NCI-H146 treated with DMSO at 0.1 percent for 48 hours (cell line): ENCODE measurements around the gene PTPRU.
"Not testable (repeated sequence)": the region's sequence is repeated elsewhere in the genome, so short reads cannot be mapped to it uniquely, and the experiment has no call there.

ENCODE experiments used
- DNase-seq: peaks from one replicate; lab custom pipeline; 2025; ENCODE audit not compliant: unreplicated experiment; lab: John Stamatoyannopoulos, UW

Gene PTPRU

DNA sequence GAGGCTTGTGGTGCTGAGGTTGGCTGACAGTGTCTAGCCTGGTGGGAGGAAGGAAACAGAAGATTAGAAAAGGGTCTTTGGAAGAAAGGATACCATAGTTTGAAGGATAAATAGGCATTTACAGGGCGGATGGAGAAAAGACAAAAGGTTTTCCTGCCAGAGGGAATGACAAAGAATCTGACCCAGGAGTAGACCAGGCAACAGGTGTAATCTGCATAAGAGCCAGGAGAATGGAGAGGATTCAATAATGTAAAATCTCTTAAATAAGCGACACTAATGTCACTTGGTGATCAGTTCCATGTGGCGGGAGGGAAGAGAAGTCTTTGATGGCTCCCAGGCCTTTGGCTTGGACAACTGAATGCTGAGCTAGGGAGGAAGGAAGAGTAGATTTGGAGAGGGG, 15.0 kb upstream of the PTPRU start:
- DNase-seq: no peak

DNA sequence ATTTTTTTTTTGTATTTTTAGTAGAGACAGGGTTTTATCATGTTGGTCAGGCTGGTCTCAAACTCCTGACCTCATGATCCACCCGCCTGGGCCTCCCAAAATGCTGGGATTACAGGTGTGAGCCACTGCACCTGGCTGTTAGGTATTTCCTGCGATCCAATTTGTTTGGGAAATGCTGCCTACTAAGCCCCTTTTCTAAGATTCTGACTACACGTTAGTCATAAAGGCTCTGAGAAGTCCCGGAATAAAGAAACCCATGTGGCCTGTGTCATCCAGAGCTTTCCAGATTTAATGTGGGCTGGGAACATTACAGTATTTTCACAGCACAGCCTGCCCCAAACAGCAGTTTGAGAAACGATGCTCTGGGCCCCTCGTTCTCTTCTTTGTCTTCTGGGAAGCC, 14.1 kb upstream of the PTPRU start:
- not testable (repeated sequence) for DNase-seq

DNA sequence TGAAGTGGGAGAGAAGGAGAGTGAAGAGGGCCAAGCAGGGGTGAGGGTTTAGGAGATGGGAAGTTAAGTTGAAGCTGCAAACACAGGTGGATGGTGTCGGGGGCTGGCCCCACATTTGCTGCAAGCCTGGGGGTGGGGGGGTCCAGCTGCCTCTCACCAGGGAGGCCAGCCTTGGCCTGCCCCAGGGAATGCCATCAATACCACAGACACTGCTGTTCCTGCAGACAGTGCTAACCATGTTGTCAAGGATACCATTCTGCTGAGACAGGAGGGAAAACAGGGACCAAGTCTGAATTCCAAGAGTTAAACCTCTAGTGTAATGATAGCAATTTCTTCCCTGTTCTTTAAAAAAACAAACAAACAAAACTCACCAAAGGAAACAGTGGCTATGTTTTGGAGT, 13.6 kb upstream of the PTPRU start:
- DNase-seq: no peak

DNA sequence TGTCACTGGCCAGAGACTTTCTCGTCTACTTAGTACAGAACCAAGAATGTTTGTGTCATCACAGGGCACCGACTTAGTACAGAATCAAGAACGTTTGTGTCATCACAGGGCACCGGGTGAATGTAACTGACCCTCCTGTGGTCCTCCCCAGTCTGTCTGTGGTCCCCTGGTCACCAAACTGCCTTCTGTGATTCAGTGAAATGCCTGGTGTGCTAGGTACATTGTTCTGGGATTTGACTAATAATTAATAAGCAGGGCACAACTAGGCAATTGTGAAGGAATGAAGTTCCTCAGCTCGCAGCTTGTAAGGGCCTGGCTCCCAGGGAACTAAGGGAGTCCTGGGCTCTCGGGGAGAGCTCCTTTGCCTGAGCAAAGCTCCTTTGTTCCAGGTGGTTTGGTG, 12.8 kb upstream of the PTPRU start:
- no peak for DNase-seq

DNA sequence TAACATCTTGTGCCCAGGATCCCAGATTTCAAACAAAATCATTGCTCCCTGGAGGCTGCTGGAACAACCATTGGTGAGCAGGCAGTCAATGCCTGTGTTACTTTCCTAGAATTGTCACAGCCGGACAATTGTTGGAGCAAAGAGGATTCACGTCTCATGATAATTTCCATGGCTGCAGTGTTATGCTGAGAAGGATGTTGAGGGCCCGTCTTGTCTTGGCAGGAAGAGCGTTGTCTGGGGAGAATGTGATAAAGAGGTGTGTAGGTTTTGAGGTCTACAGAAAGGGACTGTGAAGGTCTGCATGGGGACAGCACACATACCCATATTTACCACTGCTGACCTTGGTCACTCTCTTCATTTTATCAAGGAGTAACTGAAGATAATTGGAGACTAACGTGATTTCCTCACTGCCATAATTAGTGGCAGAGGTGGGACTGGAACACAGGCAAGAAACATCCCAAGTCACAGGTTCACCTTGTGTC, 11.9 kb upstream of the PTPRU start:
- DNase-seq: no peak

DNA sequence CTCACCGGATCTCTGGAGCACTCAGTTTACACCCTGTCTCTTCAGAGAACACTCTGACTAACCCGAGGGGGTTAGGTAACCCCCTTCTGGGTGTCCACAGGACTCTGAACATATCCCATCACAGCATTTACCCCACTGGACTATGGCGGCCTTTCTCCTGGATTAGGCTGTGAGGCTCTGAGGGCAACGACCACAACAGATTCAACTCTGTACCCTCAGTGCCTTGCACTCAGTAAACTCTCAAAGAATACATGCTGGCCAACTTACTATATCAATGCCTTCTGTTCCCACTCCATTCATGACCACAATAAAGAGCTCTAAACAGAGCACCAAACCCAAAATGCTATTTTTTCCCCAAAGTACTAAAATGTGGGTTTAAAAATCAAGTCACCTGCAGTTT, 11.0 kb upstream of the PTPRU start:
- DNase-seq: no peak

DNA sequence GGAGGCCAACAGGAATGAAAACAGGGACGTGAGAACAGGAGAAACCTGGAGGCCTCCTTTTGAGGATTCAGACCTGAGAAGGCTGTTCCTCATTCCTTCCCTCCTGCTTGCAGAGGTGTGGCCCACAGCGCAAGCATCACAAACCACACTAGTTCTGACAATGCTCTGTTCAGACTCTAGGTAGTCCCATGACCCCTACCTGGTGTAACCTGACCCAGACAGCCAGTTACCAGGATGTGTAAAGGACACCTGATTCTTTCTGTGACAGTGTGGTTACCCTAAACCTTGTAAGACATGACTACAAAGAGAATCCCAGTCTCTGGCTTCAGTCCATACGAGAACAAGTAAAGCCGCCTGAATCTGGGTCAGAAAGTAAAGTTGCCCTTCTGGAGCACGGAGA, 8.8 kb upstream of the PTPRU start:
- DNase-seq: no peak

DNA sequence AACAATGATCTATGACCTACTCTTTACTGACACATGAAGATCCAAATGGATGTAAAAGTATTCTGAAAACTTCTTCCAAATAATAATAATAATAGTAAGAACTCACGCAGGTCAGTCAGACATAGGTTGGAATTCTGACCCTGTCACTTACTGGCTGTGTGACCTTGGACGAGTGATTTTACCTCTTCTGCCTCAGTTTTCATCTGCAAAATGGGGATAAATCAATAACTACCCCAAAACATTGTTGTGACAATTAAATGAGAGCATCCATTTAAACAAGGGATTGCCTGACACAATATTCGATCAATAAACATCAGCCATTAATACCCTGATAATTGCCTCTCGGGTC, 6.1 kb upstream of the PTPRU start:
- no peak for DNase-seq

DNA sequence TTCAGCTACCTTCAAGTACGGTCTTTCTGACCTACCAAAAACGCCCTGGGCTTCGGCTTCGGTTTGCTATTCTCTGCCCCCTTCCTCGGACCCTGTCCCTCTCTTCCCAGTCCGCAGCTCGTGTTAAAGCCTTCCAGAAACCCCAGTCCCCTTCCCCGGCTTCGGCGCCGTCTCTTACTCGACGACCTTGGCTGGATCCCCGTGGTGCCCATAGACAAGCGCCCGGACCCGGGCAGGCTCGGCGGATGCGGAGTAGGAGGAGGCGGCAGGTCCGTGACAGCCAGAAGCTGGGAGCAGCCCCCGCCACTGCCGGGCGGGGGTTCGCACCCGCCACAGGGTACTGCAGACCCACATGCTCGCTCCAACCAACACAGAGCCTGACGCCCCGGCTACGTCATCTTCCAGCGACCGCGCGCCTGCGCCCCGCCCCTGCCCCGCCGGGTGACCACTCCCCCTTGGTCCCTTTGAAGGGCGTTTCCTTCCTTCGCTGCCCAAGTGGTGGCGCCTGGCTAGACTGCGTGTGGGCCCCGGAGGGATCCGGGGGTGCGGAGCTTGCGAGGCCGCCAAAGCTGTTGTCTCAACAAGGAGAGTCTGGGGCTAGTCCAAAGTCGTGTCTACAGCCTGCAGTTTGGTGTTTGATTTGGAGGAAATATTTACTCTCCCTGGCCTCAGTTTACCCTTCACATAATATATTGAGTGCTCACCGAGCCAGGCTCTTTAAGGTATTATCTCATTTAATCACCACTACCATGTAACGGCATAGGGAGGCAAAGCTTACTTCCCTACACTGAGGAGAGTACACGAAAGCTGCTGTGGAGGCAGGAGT, 5.6 kb upstream of the PTPRU start, which contains the start of gene MECR:
Gene MECR (minus strand): TSS at position 382 of the 826 bp plus-strand sequence. CDS start 28 bp downstream, at position 354.
- peak; percentile 67 for DNase-seq

DNA sequence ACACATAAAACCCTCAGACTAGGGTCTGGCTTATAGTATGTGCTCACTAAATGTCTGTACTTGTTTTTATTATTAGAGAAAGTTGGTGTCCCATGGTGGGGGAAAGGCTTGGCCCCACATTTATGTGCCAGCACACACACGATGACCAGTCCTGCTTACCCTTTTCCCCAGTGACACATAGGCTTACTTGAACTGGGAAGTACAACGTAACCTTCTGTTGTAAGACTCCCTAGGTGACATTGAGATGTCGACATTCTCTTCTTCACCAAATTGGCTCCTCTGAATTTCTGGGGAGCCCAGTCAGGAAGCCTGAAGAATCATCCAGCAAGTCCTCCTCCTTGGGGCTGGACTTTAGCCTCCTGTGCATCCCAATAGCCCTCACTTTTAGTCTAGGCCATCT, 3.9 kb upstream of the PTPRU start:
- no peak for DNase-seq

DNA sequence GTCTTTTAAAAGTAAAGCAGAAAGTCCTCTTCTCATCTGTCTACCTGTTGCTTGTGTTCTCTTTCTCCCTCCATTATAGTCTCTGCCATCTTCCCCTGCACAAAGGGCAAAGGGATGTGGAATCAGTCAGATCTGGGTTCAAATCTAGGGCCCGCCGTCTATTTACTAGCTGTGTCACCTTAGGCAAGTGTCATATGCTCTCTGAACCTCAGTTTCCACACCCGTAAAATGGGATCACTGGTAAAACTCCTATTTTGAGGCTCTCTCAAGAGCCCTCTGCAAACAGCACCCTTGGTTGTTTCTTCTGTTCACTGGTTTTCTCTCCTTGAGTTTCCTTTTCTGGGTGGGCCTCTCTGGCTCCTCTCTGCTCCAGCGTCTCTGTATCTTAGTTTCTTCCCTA, 2.6 kb upstream of the PTPRU start:
- DNase-seq: no peak

DNA sequence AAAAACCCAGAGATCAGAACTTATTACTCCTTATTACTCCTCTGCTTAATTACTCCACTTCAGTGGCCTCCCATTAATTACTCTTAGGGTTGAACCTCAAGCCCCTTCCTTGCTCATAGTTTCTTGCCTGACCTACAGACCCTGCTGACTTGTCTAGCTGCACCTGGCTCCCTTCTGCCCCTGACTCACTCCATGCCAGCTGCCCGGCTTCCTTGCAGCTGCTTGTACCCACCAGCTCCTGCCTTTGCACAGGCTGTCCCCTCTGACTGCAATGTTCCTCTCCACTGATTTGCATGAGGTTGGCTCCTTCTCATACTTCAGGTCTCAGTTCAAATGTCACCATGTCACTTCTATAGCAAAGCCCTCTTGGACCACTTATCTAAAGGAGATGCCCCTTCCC, 1.9 kb upstream of the PTPRU start:
- DNase-seq: no peak

DNA sequence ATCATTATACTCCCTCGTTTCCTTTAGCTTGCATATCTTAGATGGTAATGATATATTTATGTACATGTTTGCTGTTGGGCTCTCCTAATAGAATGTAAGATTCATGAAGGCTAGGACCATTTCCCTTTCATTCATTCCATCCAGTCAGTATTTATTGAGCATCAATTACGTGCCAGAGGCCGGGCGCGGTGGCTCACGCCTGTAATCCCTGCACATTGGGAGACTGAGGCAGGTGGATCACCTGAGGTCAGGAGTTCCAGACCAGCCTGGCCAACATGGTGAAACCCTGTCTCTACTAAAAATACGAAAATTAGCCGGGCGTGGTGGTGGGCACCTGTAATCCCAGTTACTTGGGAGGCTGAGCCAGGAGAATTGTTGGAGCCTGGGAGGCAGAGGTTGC, 1.4 kb upstream of the PTPRU start:
- not testable (repeated sequence) for DNase-seq

DNA sequence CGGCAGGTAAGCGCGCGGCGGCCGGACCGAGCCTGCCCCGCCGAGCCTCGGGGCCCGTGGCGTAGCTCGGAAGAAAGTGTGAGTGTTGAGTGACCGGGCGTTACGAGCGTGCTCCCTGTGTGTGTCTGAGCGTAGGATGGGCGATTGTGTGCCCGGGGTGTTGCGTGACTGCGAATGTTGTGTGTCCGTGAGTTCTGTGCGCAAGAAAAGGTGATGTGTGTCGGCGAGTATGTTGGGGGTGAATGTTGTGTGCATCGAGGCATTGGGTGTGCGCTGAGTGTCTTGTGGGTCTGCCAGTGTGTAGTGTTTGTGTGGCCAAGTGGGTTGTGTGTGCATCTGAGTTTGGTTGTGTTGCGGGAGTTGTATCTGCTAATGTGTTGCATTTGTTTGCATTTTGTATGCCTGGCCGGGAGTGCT, 398 bp downstream of the PTPRU start:
- DNase-seq: no peak

DNA sequence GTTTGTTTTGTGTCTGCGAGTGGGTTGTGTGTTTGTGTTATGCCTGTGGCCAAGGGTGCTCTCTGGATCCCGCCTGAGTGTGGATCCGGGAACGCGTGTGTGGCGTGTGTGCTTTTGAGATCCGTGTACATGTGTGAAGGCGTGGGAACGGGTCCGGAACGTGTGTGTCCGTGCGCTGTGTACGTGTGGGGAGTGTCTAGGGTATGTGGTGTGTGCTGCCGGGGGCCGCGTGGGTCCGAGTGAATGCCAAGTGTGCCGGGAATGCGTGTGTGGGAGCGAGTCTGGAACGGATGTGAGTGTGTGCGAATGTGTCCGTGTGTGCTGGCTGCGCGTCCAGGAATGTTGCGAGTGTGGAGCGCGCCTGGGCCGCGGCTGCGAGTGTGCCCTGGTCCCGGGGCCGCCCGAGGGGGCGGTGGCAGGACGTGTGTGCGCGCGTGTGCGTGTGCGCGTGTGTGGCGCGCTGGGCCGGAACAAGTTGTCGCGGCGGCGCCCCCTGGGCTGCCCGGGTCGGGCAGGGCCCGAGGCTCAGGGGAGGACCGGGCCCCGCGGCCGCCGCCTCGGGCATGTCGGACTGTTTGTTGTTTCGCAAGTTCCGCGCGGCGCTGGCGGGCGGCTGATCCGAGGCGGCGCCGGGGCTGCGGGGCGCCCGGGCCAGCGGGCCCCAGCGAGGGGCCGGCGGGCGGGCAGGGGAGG, 953 bp downstream of the PTPRU start:
- no peak for DNase-seq

DNA sequence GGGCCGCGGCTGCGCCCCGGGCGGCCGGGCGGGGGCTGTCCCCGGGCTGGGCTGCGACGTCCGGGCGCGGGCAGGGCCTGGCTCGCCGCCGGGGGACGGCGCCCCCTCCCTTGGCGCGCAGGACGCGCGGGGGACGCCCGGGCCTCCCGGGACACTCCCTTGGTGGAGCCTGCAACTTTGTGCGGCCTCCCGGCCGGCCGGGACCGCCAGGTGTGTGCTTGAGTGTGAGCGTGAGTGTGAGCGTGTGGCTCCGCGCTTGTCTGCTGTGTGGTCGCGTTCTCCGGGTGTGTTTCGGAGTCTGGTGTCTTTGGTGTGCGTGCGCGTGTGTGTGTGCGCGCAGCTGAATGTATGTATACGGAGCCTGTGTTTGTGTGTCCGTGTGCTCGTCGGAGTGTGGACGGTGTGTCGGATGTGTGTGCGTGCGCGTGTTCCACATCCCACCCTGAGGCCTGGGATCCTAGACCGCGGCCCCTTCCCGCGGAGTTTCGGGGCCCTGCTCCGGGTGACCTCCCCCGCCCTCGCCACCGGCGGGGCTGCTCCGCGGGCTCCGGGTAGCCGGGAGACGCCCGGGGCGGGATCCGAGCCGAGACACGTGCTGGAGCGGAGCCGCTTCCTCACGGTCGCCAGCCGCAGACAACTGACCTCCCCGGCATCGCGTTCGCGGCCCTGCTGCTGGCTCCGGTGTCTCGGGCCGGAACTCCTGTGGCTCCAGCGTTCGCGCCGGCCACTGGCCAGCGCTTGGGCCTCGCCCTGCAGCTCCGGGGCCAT, 1.7 kb downstream of the PTPRU start:
- no peak for DNase-seq

DNA sequence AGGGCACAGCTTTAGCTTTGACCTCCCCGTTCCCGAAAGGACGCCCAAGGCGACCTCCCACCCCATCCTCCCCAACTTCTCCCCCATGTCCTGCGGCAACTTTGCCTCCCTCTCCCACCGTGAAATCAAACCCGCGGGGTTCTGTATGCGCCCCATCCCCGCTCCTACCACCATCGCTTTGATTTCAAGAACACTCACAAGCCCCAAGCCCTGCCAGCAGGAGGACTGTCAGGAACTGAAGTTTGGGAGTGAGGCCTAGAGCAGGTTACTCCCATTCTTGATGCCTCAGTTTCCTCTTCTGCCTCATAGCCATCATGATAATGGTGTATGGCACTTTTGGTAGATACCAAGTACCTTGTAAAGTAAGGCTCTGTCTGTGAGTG, 2.3 kb downstream of the PTPRU start:
- no peak for DNase-seq

DNA sequence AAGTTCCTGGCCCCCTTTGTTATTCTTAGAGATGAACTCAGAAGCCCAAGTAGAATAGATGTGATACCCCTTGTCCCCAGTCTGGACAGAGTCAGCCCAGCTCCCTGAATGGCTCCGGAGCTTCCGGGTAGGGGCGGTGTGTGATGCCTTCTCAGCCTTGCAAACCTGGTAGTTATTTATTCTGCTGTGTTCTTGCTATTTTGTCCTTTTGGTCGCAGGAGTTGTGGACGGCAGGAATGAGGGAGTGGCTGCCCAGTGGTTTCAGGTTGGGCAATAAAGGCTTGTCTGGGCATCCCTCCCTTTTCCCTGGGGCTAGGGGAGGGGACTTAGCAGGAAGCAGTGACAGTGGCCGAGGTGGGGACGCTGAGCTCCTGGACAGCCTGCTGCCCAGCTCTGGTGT, 2.8 kb downstream of the PTPRU start:
- DNase-seq: no peak

DNA sequence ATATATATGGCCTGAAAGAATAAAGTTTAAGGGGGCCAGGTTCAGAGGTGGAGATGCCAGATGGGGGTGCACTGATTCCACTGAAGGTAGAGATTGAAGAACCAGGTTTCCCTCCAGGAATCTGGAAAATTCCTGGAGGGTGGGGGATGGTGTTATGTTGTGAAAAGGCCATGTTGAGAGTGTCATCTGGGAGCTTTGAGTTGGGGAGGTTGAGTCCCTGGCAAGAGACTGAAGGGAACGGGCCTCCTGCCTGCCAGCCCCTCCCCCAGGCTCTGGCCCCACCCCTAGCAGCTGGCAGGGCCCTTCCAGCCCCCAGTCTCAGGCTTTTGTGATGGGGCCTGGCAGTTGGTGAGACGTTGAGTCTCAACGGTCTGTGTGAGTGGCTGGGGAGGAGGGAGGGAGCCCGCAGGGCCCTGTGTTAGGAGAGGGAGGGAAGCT, 4.1 kb downstream of the PTPRU start:
- DNase-seq: no peak

DNA sequence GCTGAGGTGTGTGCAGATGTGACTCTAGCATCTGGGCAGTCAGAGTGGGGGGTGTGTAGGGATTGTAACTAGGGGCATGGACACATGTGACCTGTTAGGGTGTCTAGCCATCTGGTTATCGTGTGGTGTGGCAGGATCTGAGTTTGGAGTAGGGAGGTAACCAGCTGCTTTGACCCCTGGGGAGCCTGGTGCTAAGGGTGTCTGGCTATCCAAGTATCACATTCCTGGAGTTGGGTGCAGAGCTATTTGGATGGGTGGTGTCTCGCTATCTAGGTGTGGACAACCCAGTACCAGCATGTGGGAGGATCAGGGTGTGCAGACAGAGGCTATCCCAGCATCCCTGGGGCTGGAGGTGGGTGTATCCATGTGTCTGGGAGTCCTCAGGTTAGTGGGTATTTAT, 4.7 kb downstream of the PTPRU start:
- no peak for DNase-seq

DNA sequence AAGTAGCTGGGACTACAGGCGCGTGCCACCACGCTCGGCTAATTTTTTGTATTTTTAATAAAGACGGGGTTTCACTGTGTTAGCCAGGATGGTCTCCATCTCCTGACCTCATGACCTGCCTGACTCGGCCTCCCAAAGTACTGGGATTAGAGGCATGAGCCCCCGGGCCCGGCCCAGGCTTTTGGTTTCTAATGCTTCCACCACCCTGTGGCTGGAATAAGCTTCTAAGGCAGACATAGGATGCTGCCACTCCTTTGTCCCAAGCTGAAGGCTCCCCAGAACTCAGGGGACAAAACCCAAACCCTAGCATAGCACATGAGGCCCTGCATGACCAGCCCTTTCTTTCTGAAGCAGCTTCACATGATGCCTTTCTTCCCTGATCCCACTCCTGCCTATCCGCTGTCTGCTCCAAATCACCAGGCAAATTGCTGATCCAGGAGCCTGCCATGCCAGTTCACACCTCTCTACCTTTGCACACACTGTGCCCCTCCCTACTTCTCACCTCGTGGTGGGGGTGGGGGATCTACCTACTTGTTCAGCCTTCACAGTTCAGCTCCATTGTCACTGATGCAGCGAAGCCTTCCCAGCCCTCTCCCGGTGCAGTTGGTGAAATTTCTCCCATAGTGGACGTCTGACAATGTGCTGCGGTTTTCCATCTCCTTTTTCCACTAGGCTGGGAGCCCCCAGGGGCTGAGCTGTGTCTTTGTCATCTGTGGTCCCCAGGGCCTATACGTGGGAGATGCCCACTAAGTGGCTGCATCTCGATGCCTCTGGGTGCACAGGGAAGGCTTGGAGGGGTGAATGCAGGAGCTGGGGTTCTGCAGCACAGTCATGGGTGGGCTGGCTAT, 6.9 kb downstream of the PTPRU start:
- DNase-seq: no peak
